Type B pancreatic cell (in vitro differentiated cells): ENCODE measurements around the gene TRAF3. TPM values are rescaled to one million over a fixed set of nuclear protein-coding genes. Genes with fewer than 3 reads are reported as not detected.

ENCODE experiments used
- DNase-seq: peaks from one replicate; pipeline ENCODE4 v3.0.0; 2021; ENCODE audit warnings: mixed read lengths; ENCODE audit not compliant: unreplicated experiment; ENCODE audit errors: extremely low spot score
- H3K27ac Mint-ChIP-seq: 2 replicates; pipeline ENCODE4 v1.8.0; 2021; ENCODE audit warnings: mild to moderate bottlenecking, mixed read lengths
- H3K27me3 Mint-ChIP-seq: 2 replicates; pipeline ENCODE4 v1.8.0; 2021; ENCODE audit warnings: mixed read lengths
- H3K36me3 Mint-ChIP-seq: 2 replicates; pipeline ENCODE4 v1.8.0; 2021; ENCODE audit warnings: mixed read lengths
- H3K4me1 Mint-ChIP-seq: one replicate; pipeline ENCODE4 v1.8.0; 2021; ENCODE audit warnings: mixed read lengths; ENCODE audit not compliant: unreplicated experiment
- H3K4me3 Mint-ChIP-seq: 2 replicates; pipeline ENCODE4 v1.8.0; 2021; ENCODE audit warnings: mild to moderate bottlenecking, mixed read lengths
- H3K9me3 Mint-ChIP-seq: 2 replicates; pipeline ENCODE4 v1.8.0; 2021; ENCODE audit warnings: mixed read lengths
- total RNA-seq: library from RNA; stranded (reverse); gene quantifications from 2 replicates; pipeline ENCODE4 v1.2.1, GENCODE V29; 2021; ENCODE audit warnings: low replicate concordance
- TF ChIP-seq, protein P1 (sequence below): fragments of 200-600 bp; sonication (generic); conservative IDR thresholded peaks from 2 replicates; pipeline ENCODE4 v1.5.0; 2021; ENCODE audit warnings: antibody characterized with exemption, mild to moderate bottlenecking

TRAF3 gene
- total RNA-seq, 1 donor from 2014 or later, result 24.0 TPM

DNA sequence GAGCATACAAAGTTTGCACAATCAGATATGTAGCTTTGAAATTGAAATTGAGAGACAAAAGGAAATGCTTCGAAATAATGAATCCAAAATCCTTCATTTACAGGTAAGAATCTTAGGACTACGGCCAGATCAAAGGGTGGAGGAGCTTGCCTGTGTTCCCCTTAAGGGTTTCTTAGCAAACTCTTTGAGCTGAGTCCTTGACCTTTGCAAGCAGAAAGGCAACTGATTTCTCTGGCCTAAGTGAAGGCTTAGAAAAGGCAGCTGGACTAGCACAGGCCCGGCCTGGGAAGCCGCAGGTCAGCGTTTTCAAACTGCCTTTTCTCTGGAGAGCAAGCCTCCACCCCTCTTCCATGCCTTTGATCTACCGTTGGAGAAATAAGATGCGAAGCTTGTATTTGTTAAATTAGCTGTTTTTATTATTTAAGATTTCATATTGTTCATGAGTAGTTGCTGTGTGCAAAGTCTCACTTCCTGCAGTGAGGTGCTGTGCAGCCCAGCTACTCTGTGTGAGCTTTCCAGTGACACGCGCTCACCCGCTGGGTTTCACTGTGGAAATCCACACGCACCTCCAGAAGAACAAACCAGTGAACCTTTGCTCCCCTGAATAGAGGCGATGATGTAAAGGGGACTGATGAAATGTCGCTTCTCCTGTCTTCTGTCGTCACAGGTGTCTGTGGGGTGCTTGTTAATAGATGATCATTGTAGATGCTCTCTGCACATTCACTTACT is 120.2 kb downstream of the TRAF3 start:
- Mint-ChIP-seq H3K4me1 (no peaks in the 10 kb centered on the region), H3K27me3 (no peaks in the 10 kb centered on the region), H3K27ac (no peak overlapping the region), H3K36me3 (peaks cover 12% of the 10 kb centered on the region), H3K4me3 (no peak overlapping the region), H3K9me3 (no peaks in the 10 kb centered on the region)
- no peak for DNase-seq
- TF ChIP-seq, protein P1, sequence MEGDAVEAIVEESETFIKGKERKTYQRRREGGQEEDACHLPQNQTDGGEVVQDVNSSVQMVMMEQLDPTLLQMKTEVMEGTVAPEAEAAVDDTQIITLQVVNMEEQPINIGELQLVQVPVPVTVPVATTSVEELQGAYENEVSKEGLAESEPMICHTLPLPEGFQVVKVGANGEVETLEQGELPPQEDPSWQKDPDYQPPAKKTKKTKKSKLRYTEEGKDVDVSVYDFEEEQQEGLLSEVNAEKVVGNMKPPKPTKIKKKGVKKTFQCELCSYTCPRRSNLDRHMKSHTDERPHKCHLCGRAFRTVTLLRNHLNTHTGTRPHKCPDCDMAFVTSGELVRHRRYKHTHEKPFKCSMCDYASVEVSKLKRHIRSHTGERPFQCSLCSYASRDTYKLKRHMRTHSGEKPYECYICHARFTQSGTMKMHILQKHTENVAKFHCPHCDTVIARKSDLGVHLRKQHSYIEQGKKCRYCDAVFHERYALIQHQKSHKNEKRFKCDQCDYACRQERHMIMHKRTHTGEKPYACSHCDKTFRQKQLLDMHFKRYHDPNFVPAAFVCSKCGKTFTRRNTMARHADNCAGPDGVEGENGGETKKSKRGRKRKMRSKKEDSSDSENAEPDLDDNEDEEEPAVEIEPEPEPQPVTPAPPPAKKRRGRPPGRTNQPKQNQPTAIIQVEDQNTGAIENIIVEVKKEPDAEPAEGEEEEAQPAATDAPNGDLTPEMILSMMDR, result no peak

DNA sequence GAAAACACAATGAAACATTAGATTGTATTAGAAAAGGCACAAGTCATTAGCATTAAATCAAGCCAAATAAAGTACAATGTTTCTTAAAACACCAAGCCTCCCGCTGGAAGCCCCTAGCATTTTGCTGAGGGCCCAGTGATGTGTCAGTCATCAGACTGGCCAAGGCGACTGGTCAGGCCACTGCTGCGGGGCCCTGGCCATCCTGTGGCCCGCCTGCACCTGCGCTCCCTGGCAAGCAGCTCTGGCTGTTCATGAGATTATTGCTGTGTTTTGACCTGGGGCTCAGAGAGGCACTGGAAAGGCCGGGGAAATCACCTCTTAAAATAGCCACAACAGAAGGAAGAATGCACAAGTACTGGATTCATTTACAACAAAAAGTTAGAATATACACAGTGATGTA is 121.0 kb downstream of the TRAF3 start:
- Mint-ChIP-seq H3K9me3 (no peaks in the 10 kb centered on the region), H3K36me3 (peaks cover 15% of the 10 kb centered on the region), H3K4me3 (no peak overlapping the region), H3K27ac (no peak overlapping the region), H3K27me3 (no peaks in the 10 kb centered on the region), H3K4me1 (no peaks in the 10 kb centered on the region)
- no peak for DNase-seq
- TF ChIP-seq, protein P1, result no peak

DNA sequence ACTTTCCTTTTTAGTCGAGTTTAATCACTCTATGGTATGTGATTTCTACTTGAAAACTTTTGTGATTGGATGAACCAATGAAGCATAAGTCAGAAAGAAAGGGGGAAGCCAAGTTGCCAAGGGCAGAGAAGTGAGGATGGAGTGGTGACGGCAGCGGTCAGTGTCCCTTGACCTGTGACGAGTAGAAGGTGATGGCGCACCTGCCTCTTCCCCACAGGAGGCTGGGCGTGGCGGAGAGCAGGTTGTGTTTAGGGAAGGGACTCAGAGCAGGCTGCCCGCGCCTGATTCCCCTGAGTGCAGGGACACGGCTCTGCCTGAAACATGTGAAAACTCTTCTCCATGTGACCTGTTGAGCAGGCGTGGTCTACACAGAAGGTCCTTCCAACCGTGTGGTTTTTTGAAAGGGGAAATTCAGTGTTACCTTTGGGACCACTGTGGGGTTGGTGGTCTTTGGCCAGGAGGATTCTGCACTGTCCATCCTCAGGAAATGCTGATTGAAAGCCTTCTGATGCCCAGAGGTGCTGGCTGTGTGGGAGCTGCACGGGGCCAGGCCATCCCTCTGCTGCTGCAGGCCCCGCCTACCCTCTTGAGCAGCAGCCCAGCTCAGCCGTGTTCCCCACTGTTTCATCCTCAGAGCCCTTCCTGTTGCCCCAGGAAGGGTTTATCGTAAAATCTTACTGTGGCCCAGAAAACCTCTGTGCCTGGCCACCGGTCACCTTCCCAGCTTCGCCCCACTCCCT is 121.7 kb downstream of the TRAF3 start:
- Mint-ChIP-seq H3K4me3 (no peak overlapping the region), H3K27me3 (no peaks in the 10 kb centered on the region), H3K27ac (no peak overlapping the region), H3K36me3 (peaks cover 11% of the 10 kb centered on the region), H3K9me3 (no peaks in the 10 kb centered on the region), H3K4me1 (no peaks in the 10 kb centered on the region)
- no peak for DNase-seq
- TF ChIP-seq, protein P1, result no peak

DNA sequence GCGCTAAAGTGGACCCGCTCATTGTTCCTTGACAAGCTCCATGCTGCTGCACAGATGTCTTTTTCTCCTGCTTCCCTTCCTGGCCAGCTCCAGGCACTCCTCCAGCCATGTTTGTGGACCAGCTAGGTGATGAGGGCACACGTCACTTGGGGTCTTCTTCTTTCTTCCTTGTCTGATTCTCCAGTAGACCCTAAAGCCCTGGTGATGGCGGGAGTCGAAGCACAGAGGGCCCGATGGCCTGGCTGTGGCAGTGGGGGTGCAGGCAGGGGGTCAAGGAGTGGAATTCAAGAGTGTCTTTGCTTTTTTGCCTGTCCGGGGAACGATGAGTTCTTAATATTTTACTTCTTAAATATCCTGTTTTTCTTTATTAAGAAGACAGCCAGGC is 122.3 kb downstream of the TRAF3 start:
- Mint-ChIP-seq H3K4me1 (no peaks in the 10 kb centered on the region), H3K36me3 (peaks cover 11% of the 10 kb centered on the region)

DNA sequence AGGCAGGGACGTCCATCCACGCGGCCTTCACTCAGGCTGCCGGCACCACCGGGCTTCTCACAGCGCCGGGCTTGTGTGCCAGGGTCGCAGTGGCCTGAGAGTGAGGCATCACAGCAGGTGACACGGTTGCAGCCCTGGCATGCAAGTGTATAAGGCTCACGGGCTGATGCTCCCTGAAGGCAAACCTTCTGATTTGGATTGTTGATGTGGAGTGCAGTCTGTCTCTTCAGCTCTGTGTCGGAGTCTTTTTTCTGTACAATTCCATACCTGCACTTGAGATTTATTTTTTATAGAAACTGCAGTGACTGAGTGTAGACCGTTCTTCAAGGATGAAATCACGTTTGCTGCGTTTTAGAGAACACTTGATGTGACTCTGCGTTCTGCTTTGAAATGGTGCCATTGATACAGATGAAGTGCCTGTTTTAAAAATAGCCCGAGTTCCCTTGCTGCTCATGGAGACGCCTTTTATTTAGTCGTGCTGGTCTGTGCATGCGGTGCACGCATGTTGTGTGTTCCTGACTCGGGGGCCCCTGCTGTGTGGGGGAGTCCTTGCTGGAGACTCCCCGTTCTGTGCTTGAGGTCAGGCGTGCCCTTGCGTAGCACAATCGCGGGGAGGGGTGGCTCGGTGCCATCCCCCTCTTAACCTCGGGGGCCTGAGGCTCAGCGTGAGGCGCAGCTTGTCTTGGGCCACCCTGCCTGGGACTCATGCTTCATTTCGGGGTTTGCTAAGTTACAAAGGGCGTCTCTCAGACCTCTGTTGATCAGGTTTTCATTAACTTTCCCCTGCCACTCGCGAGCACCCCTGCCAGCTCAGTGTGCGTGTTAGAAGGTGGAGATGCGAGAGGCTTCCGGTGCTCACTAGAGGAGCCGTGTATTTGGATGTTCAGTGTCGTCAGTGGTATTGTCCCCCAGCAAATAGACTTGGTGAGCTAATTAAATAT is 123.7 kb downstream of the TRAF3 start:
- no peak overlapping the region for H3K4me3 Mint-ChIP-seq
- H3K27ac Mint-ChIP-seq, result no peak overlapping the region
- no peaks in the 10 kb centered on the region for H3K9me3 Mint-ChIP-seq

More for the DNA sequence above, 122.3 kb downstream of the TRAF3 start:
- Mint-ChIP-seq H3K27ac (no peak overlapping the region), H3K4me3 (no peak overlapping the region), H3K9me3 (no peaks in the 10 kb centered on the region), H3K27me3 (no peaks in the 10 kb centered on the region)
- no peak for DNase-seq
- TF ChIP-seq, protein P1, result no peak

More for the DNA sequence above, 123.7 kb downstream of the TRAF3 start:
- Mint-ChIP-seq H3K36me3 (peaks cover 20% of the 10 kb centered on the region), H3K27me3 (no peaks in the 10 kb centered on the region), H3K4me1 (no peaks in the 10 kb centered on the region)
- DNase-seq, result no peak
- TF ChIP-seq, protein P1, result no peak
